Spleen (tissue), 11 donors: ENCODE data around the gene BMPER. TPM values are rescaled to one million over a fixed set of nuclear protein-coding genes. Genes with fewer than 3 reads are reported as not detected.

Experiments used
- DNase-seq: peaks from one replicate; pipeline ENCODE4 v3.0.0-alpha.2; 2020
- H3K27ac ChIP-seq, 8 donors: fragments of 200-600 bp; sonication (generic) in 7 of 8; 1 replicate in 4 of 8; 2 replicates in 4 of 8; pipeline versions ENCODE4 v1.5.0 to v1.8.0; 2016 to 2021; ENCODE audit warnings: inconsistent platforms in 4 of 8, mild to moderate bottlenecking in 4 of 8, moderate library complexity in 1 of 8
- H3K27me3 ChIP-seq, 7 donors: fragments of 200-600 bp; sonication (generic) in 6 of 7; replicated peaks in 1 of 7; 1 replicate in 4 of 7; 2 replicates in 3 of 7; pipeline versions ENCODE4 v1.5.0 to v1.8.0; 2016 to 2021; ENCODE audit warnings: inconsistent platforms in 3 of 7, mild to moderate bottlenecking in 1 of 7
- H3K36me3 ChIP-seq, 6 donors: fragments of 200-600 bp; sonication (generic) in 5 of 6; 1 replicate in 4 of 6; 2 replicates in 2 of 6; pipeline versions ENCODE4 v1.5.0 to v1.8.0; 2016 to 2021; ENCODE audit warnings: inconsistent platforms in 2 of 6
- H3K4me1 ChIP-seq, 6 donors: fragments of 200-600 bp; sonication (generic) in 5 of 6; 1 replicate in 3 of 6; 2 replicates in 3 of 6; pipeline versions ENCODE4 v1.5.0 to v1.8.0; 2016 to 2021; ENCODE audit warnings: inconsistent platforms in 3 of 6
- H3K4me3 ChIP-seq, 8 donors: fragments of 200-600 bp; sonication (generic) in 7 of 8; 1 replicate in 4 of 8; 2 replicates in 4 of 8; pipeline versions ENCODE4 v1.5.0 to v1.8.0; 2016 to 2021; ENCODE audit warnings: inconsistent platforms in 4 of 8, mild to moderate bottlenecking in 4 of 8, moderate library complexity in 2 of 8
- H3K9me3 ChIP-seq, 8 donors: fragments of 200-600 bp; sonication (generic) in 7 of 8; 1 replicate in 4 of 8; 2 replicates in 4 of 8; pipeline versions ENCODE4 v1.5.0 to v1.8.0; 2016 to 2021; ENCODE audit warnings: inconsistent platforms in 4 of 8
- CTCF ChIP-seq, 11 experiments: fragments of 200-600 bp in 7 of 11; fragments of 450-650 bp in 4 of 11; sonication (generic) in 4 of 11; IDR thresholded peaks in 8 of 11; conservative IDR thresholded peaks in 3 of 11; 1 replicate in 7 of 11; 2 replicates in 4 of 11; pipeline versions ENCODE4 v1.4.0 to v1.8.0; 2016 to 2021; ENCODE audit warnings: antibody characterized with exemption in 11 of 11, inconsistent platforms in 4 of 11, mild to moderate bottlenecking in 1 of 11
- POLR2A ChIP-seq, 3 donors: fragments of 450-650 bp; IDR thresholded peaks; one replicate each; pipeline ENCODE4 v1.5.1; 2017; ENCODE audit warnings: antibody characterized with exemption in 3 of 3, mild to moderate bottlenecking in 1 of 3
- POLR2AphosphoS5 ChIP-seq, 3 donors: sonication (generic); formaldehyde crosslinking; IDR thresholded peaks; one replicate each; pipeline ENCODE4 v1.5.1; 2017; ENCODE audit warnings: antibody characterized with exemption in 3 of 3
- WGBS, 5 donors: extraction: QIAGEN DNeasy Blood & Tissue Kit in 3 of 5; methylation state at CpG; one replicate each; pipeline versions ENCODE4 v1.1.5 to v1.1.7; 2013 to 2018; 5-methylcytosine and 5-hydroxymethylcytosine counted together
- intact Hi-C: fragments of 100-400 bp; cut with DNase I; formaldehyde crosslinking; loops from one replicate; pipeline ENCODE4 v1.15.0; 2023; ENCODE audit warnings: low total_unique reads
- polyA plus RNA-seq, 3 donors: library from polyadenylated mRNA; stranded (reverse); fragments of 200-250 nt; gene quantifications; one replicate each; pipeline ENCODE4 v1.2.1, GENCODE V29; 2013
- total RNA-seq, 7 donors: library from RNA; depleted of rRNA in 3 of 7; stranded (reverse); fragments of >200 nt in 3 of 7; fragmentation: NEBNext Ultra II Directional in 4 of 7; extraction: Animal tissue kit (Norgen Biotek cat#: 25700) in 4 of 7; gene quantifications; one replicate each; pipeline versions ENCODE4 v1.1.0 to v1.2.1, GENCODE V29; 2016 to 2021
- donor health status: healthy with polysubstance abuse.
- donor health status: DM: no; HTN: no; CAD: no; lungs with moderate emphysema.
- donor health status: DM: no; HTN: no; CAD: no.
- donor health status: Bipolar disorder and iron deficiency.
- donor health status: healthy.
- donor health status: DM: no; HTN: no; CAD: no.
- donor health status: DM: yes; HTN: yes; CAD: no.

Gene BMPER
- total and polyA plus RNA-seq, 10 donors = 0.14 to 4.4 (median 2.1) TPM

GRCh38 chr7:34104992-34105391 is 199.7 kb downstream of the BMPER start:
- DNase-seq = no peak
- no peak for TF ChIP-seq POLR2AphosphoS5 (IDR thresholded peaks at IDR 0.05)
- no peak for TF ChIP-seq POLR2A (IDR thresholded peaks at IDR 0.05)
- TF ChIP-seq CTCF (IDR thresholded peaks at IDR 0.05 in 8 of 11, conservative IDR thresholded peaks at IDR 0.05 in 3 of 11) = no peak
- peaks cover 0 to 3% (median 0%) of the 10 kb centered on the region in 8 donors for H3K9me3 ChIP-seq
- H3K36me3 ChIP-seq = no peaks in the 10 kb centered on the region
- no peaks in the 10 kb centered on the region for H3K27me3 ChIP-seq
- WGBS, 5 donors = 83 to 94% (median 92%) methylated on average over 1 of the region's 1 CpG
- no peak overlapping the region for H3K27ac ChIP-seq
- intact Hi-C loops = no loop called here
- no peak overlapping the region for H3K4me3 ChIP-seq
- no peaks in the 10 kb centered on the region for H3K4me1 ChIP-seq

- H3K27ac ChIP-seq = no peak overlapping the region
- H3K4me1 ChIP-seq = no peaks in the 10 kb centered on the region
- peaks cover 0 to 3% (median 0%) of the 10 kb centered on the region in 8 donors for H3K9me3 ChIP-seq
- no peaks in the 10 kb centered on the region for H3K27me3 ChIP-seq
- H3K4me3 ChIP-seq = no peak overlapping the region
- intact Hi-C loops = no loop called here
- WGBS, 5 donors = 76 to 91% (median 89%) methylated on average over 5 of the region's 5 CpGs
- DNase-seq = no peak
- no peaks in the 10 kb centered on the region for H3K36me3 ChIP-seq
- no peak for TF ChIP-seq POLR2AphosphoS5 (IDR thresholded peaks at IDR 0.05)
- no peak for TF ChIP-seq CTCF (IDR thresholded peaks at IDR 0.05 in 8 of 11, conservative IDR thresholded peaks at IDR 0.05 in 3 of 11)
- TF ChIP-seq POLR2A (IDR thresholded peaks at IDR 0.05) = no peak
These were observed 201.9 kb downstream of the BMPER start for GRCh38 chr7:34107276-34107675.

- DNase-seq = no peak
- WGBS, 5 donors = 74 to 84% (median 78%) methylated on average over 4 of the region's 4 CpGs
- Histone ChIP-seq H3K27me3 (no peaks in the 10 kb centered on the region), H3K9me3 (no peaks in the 10 kb centered on the region), H3K4me3 (no peak overlapping the region), H3K4me1 (no peaks in the 10 kb centered on the region), H3K36me3 (no peaks in the 10 kb centered on the region), H3K27ac (no peak overlapping the region)
- intact Hi-C loops = no loop called here
- TF ChIP-seq POLR2AphosphoS5 (IDR thresholded peaks at IDR 0.05) (no peak), POLR2A (IDR thresholded peaks at IDR 0.05) (no peak), CTCF (IDR thresholded peaks at IDR 0.05 in 8 of 11, conservative IDR thresholded peaks at IDR 0.05 in 3 of 11) (no peak)
These were observed 202.8 kb downstream of the BMPER start for GRCh38 chr7:34108165-34108564.

- whole genome bisulfite sequencing, 5 donors = 62 to 80% (median 76%) methylated on average over 8 of the region's 8 CpGs
- Histone ChIP-seq H3K36me3 (no peaks in the 10 kb centered on the region), H3K27me3 (no peaks in the 10 kb centered on the region)
These were observed 204.8 kb downstream of the BMPER start for GRCh38 chr7:34109936-34110780.

More at GRCh38 chr7:34109936-34110780, 204.8 kb downstream of the BMPER start:
- Histone ChIP-seq H3K4me3 (no peak overlapping the region), H3K9me3 (peaks cover 0 to 15% (median 0%) of the 10 kb centered on the region in 8 donors), H3K27ac (no peak overlapping the region), H3K4me1 (no peaks in the 10 kb centered on the region)
- intact Hi-C loops = no loop called here
- DNase-seq = no peak
- TF ChIP-seq POLR2AphosphoS5 (IDR thresholded peaks at IDR 0.05) (no peak), POLR2A (IDR thresholded peaks at IDR 0.05) (no peak)
